Measurements from ENCODE around the gene AMY2B.
"Not testable (repeated sequence)": the region's sequence is repeated elsewhere in the genome, so short reads cannot be mapped to it uniquely, and the experiment has no call there.

GRCh38 chr1:103627436-103627835 lies 56.0 kb downstream of the AMY2B start:
- not testable (repeated sequence) for TF ChIP-seq CTCF (IDR thresholded peaks at IDR 0.05; ENCODE audit: insufficient read depth, low read length, poor library complexity, severe bottlenecking); EZH2phosphoT487 (conservative IDR thresholded peaks at IDR 0.05; ENCODE audit: low read length)

Measured in SU-DHL-6 (cell line).